Measurements from ENCODE around the gene XPR1. TPM values are rescaled to one million over a fixed set of nuclear protein-coding genes. Genes with fewer than 3 reads are reported as not detected.
A peak's percentile ranks its signal among the peaks of the same experiment; 100 is the strongest.
"Not testable (repeated sequence)": the region's sequence is repeated elsewhere in the genome, so short reads cannot be mapped to it uniquely, and the experiment has no call there.

The XPR1 gene
- total RNA-seq, 5 donors from 2014 or later (not counting 1 experiment from before 2014, with no cell fraction given): 13.0 to 16.2 (median 14.7) TPM

GRCh38 chr1:180833180-180833579, 201.4 kb downstream of the XPR1 start:
- DNase-seq; H3K36me3 ChIP-seq (ENCODE audit: control insufficient read depth in 2 of 2, extremely low read depth in 1 of 2, insufficient read depth in 1 of 2, low read length in 1 of 2); H3K27me3 Mint-ChIP-seq; H3K9me3 ChIP-seq; ATAC-seq (replicated peaks in 1 of 4); H3K27me3 ChIP-seq (replicated peaks in 1 of 2; ENCODE audit: control insufficient read depth in 2 of 2, extremely low read depth in 1 of 2, insufficient read depth in 2 of 2, low read length in 1 of 2); H3K4me3 ChIP-seq (ENCODE audit: control insufficient read depth in 1 of 2, extremely low read depth in 1 of 2, low read length in 1 of 2); POLR2A ChIA-PET; H3K27ac ChIP-seq (ENCODE audit: low read length); H3K27ac Mint-ChIP-seq: not testable (repeated sequence)
- peak overlapping the region in 1 of 3 donors; percentile 24 for H3K4me3 Mint-ChIP-seq
- H3K9me3 Mint-ChIP-seq: peaks cover 7 to 35% (median 9%) of the 10 kb centered on the region in 3 donors
- CTCF ChIA-PET: interaction anchor here (0.6 to 0.7 kb wide), 2 partner anchors 28 to 363 kb away, joined by 3 read pairs; no protein-coding TSS in a partner anchor
- H3K36me3 Mint-ChIP-seq: peaks cover 87% of the 10 kb centered on the region
- peaks cover 0 to 14% of the 10 kb centered on the region in 2 experiments for H3K4me1 ChIP-seq (ENCODE audit: control insufficient read depth in 1 of 2, extremely low read depth in 1 of 2, insufficient read depth in 2 of 2, low read length in 2 of 2)
- H3K4me1 Mint-ChIP-seq: peaks cover 19 to 27% (median 25%) of the 10 kb centered on the region in 3 donors
- no CpG with 5 or more reads among the region's 1 CpG for WGBS (ENCODE audit: insufficient coverage)

- H3K4me1 ChIP-seq (ENCODE audit: control insufficient read depth in 1 of 2, extremely low read depth in 1 of 2, insufficient read depth in 2 of 2, low read length in 2 of 2): peaks cover 0 to 14% of the 10 kb centered on the region in 2 experiments
- peak overlapping the region in 1 of 3 donors; percentile 33 for H3K4me3 Mint-ChIP-seq
These were observed 204.6 kb downstream of the XPR1 start for GRCh38 chr1:180836449-180836848.

GRCh38 chr1:180837020-180837419, 205.2 kb downstream of the XPR1 start:
- ATAC-seq (replicated peaks in 1 of 4) (peak in 2 of 4 experiments; percentile 30 to 48), DNase-seq (peak in 1 of 35 experiments; percentile 2)
- POLR2A ChIA-PET: no interaction called here
- Mint-ChIP-seq H3K4me3 (peak overlapping the region in 1 of 3 donors; percentile 33), H3K27me3 (no peaks in the 10 kb centered on the region), H3K27ac (no peak overlapping the region), H3K9me3 (peaks cover 0 to 18% (median 4%) of the 10 kb centered on the region in 3 donors), H3K4me1 (peaks cover 19 to 27% (median 25%) of the 10 kb centered on the region in 3 donors), H3K36me3 (peaks cover 61% of the 10 kb centered on the region)
- Histone ChIP-seq H3K36me3 (ENCODE audit: control insufficient read depth in 2 of 2, extremely low read depth in 1 of 2, insufficient read depth in 1 of 2, low read length in 1 of 2) (peaks cover 0 to 10% of the 10 kb centered on the region in 2 donors), H3K4me3 (ENCODE audit: control insufficient read depth in 1 of 2, extremely low read depth in 1 of 2, low read length in 1 of 2) (no peak overlapping the region), H3K27me3 (replicated peaks in 1 of 2; ENCODE audit: control insufficient read depth in 2 of 2, extremely low read depth in 1 of 2, insufficient read depth in 2 of 2, low read length in 1 of 2) (no peaks in the 10 kb centered on the region), H3K9me3 (peaks cover 8% of the 10 kb centered on the region), H3K27ac (ENCODE audit: low read length) (no peak overlapping the region), H3K4me1 (ENCODE audit: control insufficient read depth in 1 of 2, extremely low read depth in 1 of 2, insufficient read depth in 2 of 2, low read length in 2 of 2) (peaks cover 0 to 14% of the 10 kb centered on the region in 2 experiments)
- WGBS (ENCODE audit: insufficient coverage): no CpG with 5 or more reads among the region's 3 CpGs
- CTCF ChIA-PET: no interaction called here

More at GRCh38 chr1:180836449-180836848, 204.6 kb downstream of the XPR1 start:
- Mint-ChIP-seq H3K4me1 (peaks cover 19 to 27% (median 25%) of the 10 kb centered on the region in 3 donors), H3K9me3 (peaks cover 0 to 20% (median 5%) of the 10 kb centered on the region in 3 donors), H3K27me3 (no peaks in the 10 kb centered on the region), H3K27ac (no peak overlapping the region), H3K36me3 (peaks cover 67% of the 10 kb centered on the region)
- WGBS (ENCODE audit: insufficient coverage): 100% methylated on average over 6 of the region's 6 CpGs
- CTCF ChIA-PET: no interaction called here
- H3K36me3 ChIP-seq (ENCODE audit: control insufficient read depth in 2 of 2, extremely low read depth in 1 of 2, insufficient read depth in 1 of 2, low read length in 1 of 2): peaks cover 0 to 10% of the 10 kb centered on the region in 2 donors
- ATAC-seq (replicated peaks in 1 of 4) (no peak), DNase-seq (no peak)
- H3K4me3 ChIP-seq (ENCODE audit: control insufficient read depth in 1 of 2, extremely low read depth in 1 of 2, low read length in 1 of 2): no peak overlapping the region
- no peaks in the 10 kb centered on the region for H3K27me3 ChIP-seq (replicated peaks in 1 of 2; ENCODE audit: control insufficient read depth in 2 of 2, extremely low read depth in 1 of 2, insufficient read depth in 2 of 2, low read length in 1 of 2)
- peaks cover 8% of the 10 kb centered on the region for H3K9me3 ChIP-seq
- no peak overlapping the region for H3K27ac ChIP-seq (ENCODE audit: low read length)
- POLR2A ChIA-PET: no interaction called here

GRCh38 chr1:180838535-180838934, 206.7 kb downstream of the XPR1 start:
- Histone ChIP-seq H3K4me3 (ENCODE audit: control insufficient read depth in 1 of 2, extremely low read depth in 1 of 2, low read length in 1 of 2) (no peak overlapping the region), H3K9me3 (peaks cover 4% of the 10 kb centered on the region), H3K27me3 (replicated peaks in 1 of 2; ENCODE audit: control insufficient read depth in 2 of 2, extremely low read depth in 1 of 2, insufficient read depth in 2 of 2, low read length in 1 of 2) (no peaks in the 10 kb centered on the region), H3K4me1 (ENCODE audit: control insufficient read depth in 1 of 2, extremely low read depth in 1 of 2, insufficient read depth in 2 of 2, low read length in 2 of 2) (peaks cover 0 to 14% of the 10 kb centered on the region in 2 experiments), H3K36me3 (ENCODE audit: control insufficient read depth in 2 of 2, extremely low read depth in 1 of 2, insufficient read depth in 1 of 2, low read length in 1 of 2) (peaks cover 0 to 6% of the 10 kb centered on the region in 2 donors), H3K27ac (ENCODE audit: low read length) (no peak overlapping the region)
- Mint-ChIP-seq H3K36me3 (peaks cover 46% of the 10 kb centered on the region), H3K4me1 (peaks cover 19 to 27% (median 25%) of the 10 kb centered on the region in 3 donors), H3K27me3 (no peaks in the 10 kb centered on the region), H3K9me3 (peaks cover 0 to 4% (median 2%) of the 10 kb centered on the region in 3 donors), H3K4me3 (no peak overlapping the region), H3K27ac (no peak overlapping the region)
- DNase-seq (no peak), ATAC-seq (replicated peaks in 1 of 4) (no peak)
- ChIA-PET CTCF (no interaction called here), POLR2A (no interaction called here)
- WGBS (ENCODE audit: insufficient coverage): no CpG with 5 or more reads among the region's 3 CpGs

- no peaks in the 10 kb centered on the region for H3K27me3 Mint-ChIP-seq
- H3K27ac ChIP-seq (ENCODE audit: low read length): no peak overlapping the region
- peaks cover 0 to 3% (median 2%) of the 10 kb centered on the region in 3 donors for H3K9me3 Mint-ChIP-seq
- H3K4me1 Mint-ChIP-seq: peaks cover 19 to 26% (median 25%) of the 10 kb centered on the region in 3 donors
- peaks cover 0 to 6% of the 10 kb centered on the region in 2 donors for H3K36me3 ChIP-seq (ENCODE audit: control insufficient read depth in 2 of 2, extremely low read depth in 1 of 2, insufficient read depth in 1 of 2, low read length in 1 of 2)
- peaks cover 2% of the 10 kb centered on the region for H3K9me3 ChIP-seq
- no peaks in the 10 kb centered on the region for H3K27me3 ChIP-seq (replicated peaks in 1 of 2; ENCODE audit: control insufficient read depth in 2 of 2, extremely low read depth in 1 of 2, insufficient read depth in 2 of 2, low read length in 1 of 2)
- H3K4me1 ChIP-seq (ENCODE audit: control insufficient read depth in 1 of 2, extremely low read depth in 1 of 2, insufficient read depth in 2 of 2, low read length in 2 of 2): peaks cover 0 to 14% of the 10 kb centered on the region in 2 experiments
- no peak overlapping the region for H3K4me3 ChIP-seq (ENCODE audit: control insufficient read depth in 1 of 2, extremely low read depth in 1 of 2, low read length in 1 of 2)
- POLR2A ChIA-PET: no interaction called here
- DNase-seq (no peak), ATAC-seq (replicated peaks in 1 of 4) (no peak)
- peaks cover 38% of the 10 kb centered on the region for H3K36me3 Mint-ChIP-seq
- no CpG with 5 or more reads among the region's 4 CpGs for WGBS (ENCODE audit: insufficient coverage)
- CTCF ChIA-PET: interaction anchor here in 1 of 2 donors (0.6 kb wide), 1 partner anchor 528 kb away, joined by 3 read pairs; no protein-coding TSS in a partner anchor
- H3K4me3 Mint-ChIP-seq: no peak overlapping the region
- no peak overlapping the region for H3K27ac Mint-ChIP-seq
These were observed 207.7 kb downstream of the XPR1 start for GRCh38 chr1:180839547-180839946.

GRCh38 chr1:180841415-180841814, 209.6 kb downstream of the XPR1 start:
- Mint-ChIP-seq H3K36me3 (peaks cover 28% of the 10 kb centered on the region), H3K27ac (no peak overlapping the region), H3K27me3 (no peaks in the 10 kb centered on the region), H3K4me1 (peaks cover 8 to 12% (median 10%) of the 10 kb centered on the region in 3 donors), H3K4me3 (no peak overlapping the region), H3K9me3 (peaks cover 0 to 2% (median 0%) of the 10 kb centered on the region in 3 donors)
- Histone ChIP-seq H3K36me3 (ENCODE audit: control insufficient read depth in 2 of 2, extremely low read depth in 1 of 2, insufficient read depth in 1 of 2, low read length in 1 of 2) (peaks cover 0 to 2% of the 10 kb centered on the region in 2 donors), H3K4me1 (ENCODE audit: control insufficient read depth in 1 of 2, extremely low read depth in 1 of 2, insufficient read depth in 2 of 2, low read length in 2 of 2) (peaks cover 0 to 12% of the 10 kb centered on the region in 2 experiments), H3K4me3 (ENCODE audit: control insufficient read depth in 1 of 2, extremely low read depth in 1 of 2, low read length in 1 of 2) (no peak overlapping the region), H3K27me3 (replicated peaks in 1 of 2; ENCODE audit: control insufficient read depth in 2 of 2, extremely low read depth in 1 of 2, insufficient read depth in 2 of 2, low read length in 1 of 2) (no peaks in the 10 kb centered on the region), H3K27ac (ENCODE audit: low read length) (no peak overlapping the region), H3K9me3 (peaks cover 2% of the 10 kb centered on the region)
- WGBS (ENCODE audit: insufficient coverage): no CpG with 5 or more reads among the region's 3 CpGs
- ChIA-PET POLR2A (no interaction called here), CTCF (interaction anchor here (0.6 to 0.8 kb wide), 2 partner anchors 332 to 359 kb away, joined by 3 read pairs; no protein-coding TSS in a partner anchor)
- DNase-seq (no peak), ATAC-seq (replicated peaks in 1 of 4) (no peak)

Measured in T-cell (primary cell).